HG03558 (cell line): ENCODE measurements around the gene SPIN1.

Experiments
- ATAC-seq: cut with Tn5 transposase; IDR thresholded peaks from one replicate; pipeline ENCODE4 v1.9.1; 2021; ENCODE audit warnings: moderate number of reproducible peaks; ENCODE audit not compliant: unreplicated experiment; ENCODE audit errors: extremely low read depth

The SPIN1 gene

GRCh38 chr9:88478246-88478645 is 90.0 kb downstream of the SPIN1 start:
- no peak for ATAC-seq

- ATAC-seq = no peak
Observed at GRCh38 chr9:88481933-88482332, 93.7 kb downstream of the SPIN1 start.

- ATAC-seq = no peak
Observed at GRCh38 chr9:88488166-88488565, 99.9 kb downstream of the SPIN1 start.

- ATAC-seq = no peak
Observed at GRCh38 chr9:88494983-88495721, 106.9 kb downstream of the SPIN1 start.

GRCh38 chr9:88497224-88497623 is 109.0 kb downstream of the SPIN1 start:
- no peak for ATAC-seq

- ATAC-seq = no peak
Observed at GRCh38 chr9:88498880-88499279, 110.6 kb downstream of the SPIN1 start.

GRCh38 chr9:88501086-88501485 is 112.8 kb downstream of the SPIN1 start:
- ATAC-seq = no peak

GRCh38 chr9:88502552-88503034 is 114.3 kb downstream of the SPIN1 start:
- ATAC-seq = no peak

- no peak for ATAC-seq
Observed at GRCh38 chr9:88503081-88503844, 115.0 kb downstream of the SPIN1 start.

GRCh38 chr9:88503845-88504764 is 115.9 kb downstream of the SPIN1 start:
- ATAC-seq = no peak

GRCh38 chr9:88508326-88508725 is 120.1 kb downstream of the SPIN1 start:
- ATAC-seq = no peak

GRCh38 chr9:88511906-88512305 is 123.7 kb downstream of the SPIN1 start:
- no peak for ATAC-seq

GRCh38 chr9:88514247-88514646 is 126.0 kb downstream of the SPIN1 start:
- ATAC-seq = no peak

- ATAC-seq = no peak
Observed at GRCh38 chr9:88521308-88521707, 133.1 kb downstream of the SPIN1 start.

GRCh38 chr9:88522360-88522759 is 134.1 kb downstream of the SPIN1 start:
- ATAC-seq = no peak

GRCh38 chr9:88523056-88523455 is 134.8 kb downstream of the SPIN1 start:
- no peak for ATAC-seq

- no peak for ATAC-seq
Observed at GRCh38 chr9:88524911-88525310, 136.7 kb downstream of the SPIN1 start.

- no peak for ATAC-seq
Observed at GRCh38 chr9:88527618-88528017, 139.4 kb downstream of the SPIN1 start.
